Chondrocyte (in vitro differentiated cells): ENCODE results near the gene TOX2. TPM values are rescaled to one million over a fixed set of nuclear protein-coding genes. Genes with fewer than 3 reads are reported as not detected.

Experiments used
- DNase-seq: peaks from one replicate; pipeline ENCODE4 v3.0.0; 2021; ENCODE audit warnings: mixed read lengths, low spot score
- H3K27ac Mint-ChIP-seq: one replicate; pipeline ENCODE4 v1.8.0; 2021; ENCODE audit warnings: mild to moderate bottlenecking, moderate library complexity, mixed read lengths; ENCODE audit not compliant: unreplicated experiment
- H3K27me3 Mint-ChIP-seq: 2 replicates; pipeline ENCODE4 v1.8.0; 2021; ENCODE audit warnings: low read depth, mixed read lengths
- H3K36me3 Mint-ChIP-seq: 2 replicates; pipeline ENCODE4 v1.8.0; 2021; ENCODE audit warnings: low read depth, mixed read lengths
- H3K4me1 Mint-ChIP-seq: 2 replicates; pipeline ENCODE4 v1.8.0; 2021; ENCODE audit warnings: low read depth, mild to moderate bottlenecking, mixed read lengths
- H3K4me3 Mint-ChIP-seq: one replicate; pipeline ENCODE4 v1.8.0; 2021; ENCODE audit warnings: mild to moderate bottlenecking, moderate library complexity, mixed read lengths; ENCODE audit not compliant: unreplicated experiment
- H3K9me3 Mint-ChIP-seq: 2 replicates; pipeline ENCODE4 v1.8.0; 2021; ENCODE audit warnings: low read depth, mixed read lengths
- CTCF ChIP-seq: fragments of 200-600 bp; sonication (generic); IDR thresholded peaks from 2 replicates; pipeline ENCODE4 v1.5.0; 2021; ENCODE audit warnings: antibody characterized with exemption, mild to moderate bottlenecking, moderate library complexity
- total RNA-seq: library from RNA; stranded (reverse); gene quantifications from 3 replicates; pipeline ENCODE4 v1.2.1, GENCODE V29; 2021

The TOX2 gene
- total RNA-seq, 1 donor from 2014 or later: 0.12 TPM

GRCh38 chr20:43944653-43945235 is 30.1 kb downstream of the TOX2 start:
- TF ChIP-seq CTCF: no peak
- no peak overlapping the region for H3K4me3 Mint-ChIP-seq
- H3K36me3 Mint-ChIP-seq: no peaks in the 10 kb centered on the region
- no peak overlapping the region for H3K27ac Mint-ChIP-seq
- peaks cover 7% of the 10 kb centered on the region for H3K4me1 Mint-ChIP-seq
- DNase-seq: no peak
- no peaks in the 10 kb centered on the region for H3K9me3 Mint-ChIP-seq
- peaks cover 12% of the 10 kb centered on the region for H3K27me3 Mint-ChIP-seq

GRCh38 chr20:43945391-43946205 is 30.9 kb downstream of the TOX2 start:
- no peak for DNase-seq
- no peaks in the 10 kb centered on the region for H3K9me3 Mint-ChIP-seq
- H3K27me3 Mint-ChIP-seq: peaks cover 13% of the 10 kb centered on the region
- H3K4me3 Mint-ChIP-seq: no peak overlapping the region
- TF ChIP-seq CTCF: no peak
- no peaks in the 10 kb centered on the region for H3K36me3 Mint-ChIP-seq
- no peak overlapping the region for H3K27ac Mint-ChIP-seq
- H3K4me1 Mint-ChIP-seq: peaks cover 4% of the 10 kb centered on the region

DNA sequence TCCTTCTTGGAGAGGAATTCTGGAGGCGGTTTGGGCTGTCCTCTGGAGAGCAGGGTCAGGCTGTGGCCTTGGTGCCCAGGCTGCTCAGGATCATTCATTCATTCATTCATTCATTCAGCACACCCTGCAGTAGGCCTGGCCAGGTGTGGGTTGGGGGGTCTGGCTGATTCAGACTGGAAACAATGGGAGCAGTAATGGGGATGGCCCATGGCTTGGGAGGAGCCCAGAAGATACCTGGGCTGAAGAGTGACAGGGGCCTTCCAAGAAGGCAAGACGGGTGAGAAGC is 31.5 kb downstream of the TOX2 start:
- Mint-ChIP-seq H3K4me3 (no peak overlapping the region), H3K27ac (no peak overlapping the region), H3K27me3 (peaks cover 13% of the 10 kb centered on the region), H3K9me3 (no peaks in the 10 kb centered on the region), H3K36me3 (no peaks in the 10 kb centered on the region), H3K4me1 (peaks cover 4% of the 10 kb centered on the region)
- TF ChIP-seq CTCF: no peak
- no peak for DNase-seq

GRCh38 chr20:43946659-43947315 is 32.1 kb downstream of the TOX2 start:
- H3K27ac Mint-ChIP-seq: no peak overlapping the region
- no peak for TF ChIP-seq CTCF
- peaks cover 4% of the 10 kb centered on the region for H3K4me1 Mint-ChIP-seq
- H3K27me3 Mint-ChIP-seq: peaks cover 13% of the 10 kb centered on the region
- no peak for DNase-seq
- H3K9me3 Mint-ChIP-seq: no peaks in the 10 kb centered on the region
- H3K4me3 Mint-ChIP-seq: no peak overlapping the region
- no peaks in the 10 kb centered on the region for H3K36me3 Mint-ChIP-seq

DNA sequence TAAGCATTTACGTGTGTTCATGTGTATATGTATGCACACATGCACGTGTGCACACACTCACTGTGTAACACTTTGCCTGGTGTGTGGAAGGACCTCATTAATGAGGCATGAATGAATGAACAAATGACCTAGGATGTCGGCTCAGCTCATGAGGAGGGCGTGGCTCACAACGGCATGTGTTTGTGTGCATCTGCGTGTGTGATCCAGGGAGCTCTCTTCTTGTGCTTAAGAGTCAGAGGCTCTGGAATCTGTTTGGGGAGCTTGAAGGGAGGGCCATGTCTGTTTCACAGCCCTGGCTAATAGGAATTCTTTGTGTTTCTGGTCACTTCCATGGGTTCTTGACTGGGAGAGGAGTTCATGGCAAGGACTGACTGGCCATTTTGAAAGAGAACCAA is 32.7 kb downstream of the TOX2 start:
- no peak overlapping the region for H3K4me3 Mint-ChIP-seq
- no peak overlapping the region for H3K27ac Mint-ChIP-seq
- DNase-seq: no peak
- H3K36me3 Mint-ChIP-seq: no peaks in the 10 kb centered on the region
- H3K9me3 Mint-ChIP-seq: no peaks in the 10 kb centered on the region
- H3K4me1 Mint-ChIP-seq: peaks cover 4% of the 10 kb centered on the region
- peaks cover 13% of the 10 kb centered on the region for H3K27me3 Mint-ChIP-seq
- no peak for TF ChIP-seq CTCF
